ENCODE measurements around the gene PAX9. TPM values are rescaled to one million over a fixed set of nuclear protein-coding genes. Genes with fewer than 3 reads are reported as not detected.
A peak's percentile ranks its signal among the peaks of the same experiment; 100 is the strongest.

Gene PAX9
- total RNA-seq, 4 donors from 2014 or later = not detected

GRCh38 chr14:36657399-36658122, 4.1 kb upstream of the PAX9 start:
- ATAC-seq (no peak), DNase-seq (no peak)
- peak overlapping the region; percentile 22 to 48 (median 29) for H3K4me3 ChIP-seq
- TF ChIP-seq, protein P1, sequence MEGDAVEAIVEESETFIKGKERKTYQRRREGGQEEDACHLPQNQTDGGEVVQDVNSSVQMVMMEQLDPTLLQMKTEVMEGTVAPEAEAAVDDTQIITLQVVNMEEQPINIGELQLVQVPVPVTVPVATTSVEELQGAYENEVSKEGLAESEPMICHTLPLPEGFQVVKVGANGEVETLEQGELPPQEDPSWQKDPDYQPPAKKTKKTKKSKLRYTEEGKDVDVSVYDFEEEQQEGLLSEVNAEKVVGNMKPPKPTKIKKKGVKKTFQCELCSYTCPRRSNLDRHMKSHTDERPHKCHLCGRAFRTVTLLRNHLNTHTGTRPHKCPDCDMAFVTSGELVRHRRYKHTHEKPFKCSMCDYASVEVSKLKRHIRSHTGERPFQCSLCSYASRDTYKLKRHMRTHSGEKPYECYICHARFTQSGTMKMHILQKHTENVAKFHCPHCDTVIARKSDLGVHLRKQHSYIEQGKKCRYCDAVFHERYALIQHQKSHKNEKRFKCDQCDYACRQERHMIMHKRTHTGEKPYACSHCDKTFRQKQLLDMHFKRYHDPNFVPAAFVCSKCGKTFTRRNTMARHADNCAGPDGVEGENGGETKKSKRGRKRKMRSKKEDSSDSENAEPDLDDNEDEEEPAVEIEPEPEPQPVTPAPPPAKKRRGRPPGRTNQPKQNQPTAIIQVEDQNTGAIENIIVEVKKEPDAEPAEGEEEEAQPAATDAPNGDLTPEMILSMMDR (IDR thresholded peaks at IDR 0.05 in 4 of 5, conservative IDR thresholded peaks at IDR 0.05 in 1 of 5) = no peak
- no peak for TF ChIP-seq POLR2A (IDR thresholded peaks at IDR 0.05)
- no peaks in the 10 kb centered on the region for H3K36me3 ChIP-seq
- intact Hi-C loops (cut with DNase I; ENCODE audit: low total_unique reads) (loop anchor here (10.0 kb wide), 1 partner anchor 143 kb away; no protein-coding TSS in a partner anchor), in situ Hi-C loops (cut with MboI; ENCODE audit: low sequenced_read_pairs in 4 of 4) (loop anchor here in 3 of 4 donors (25.0 kb wide), 3 partner anchors 280 to 955 kb away; partner anchors contain the start of genes FOXA1 (in 1 of the 3) and TTC6 (in 1 of the 3))
- H3K27me3 ChIP-seq = peaks cover 96 to 100% (median 100%) of the 10 kb centered on the region in 3 donors
- H3K4me1 ChIP-seq = peaks cover 26 to 27% of the 10 kb centered on the region in 2 donors
- no peak overlapping the region for H3K27ac ChIP-seq
- no peaks in the 10 kb centered on the region for H3K9me3 ChIP-seq

GRCh38 chr14:36658123-36659009, 3.3 kb upstream of the PAX9 start:
- ATAC-seq = no peak
- no peaks in the 10 kb centered on the region for H3K36me3 ChIP-seq
- no peak for DNase-seq
- H3K27ac ChIP-seq = no peak overlapping the region
- H3K27me3 ChIP-seq = peaks cover 96 to 100% (median 100%) of the 10 kb centered on the region in 3 donors
- intact Hi-C loops (cut with DNase I; ENCODE audit: low total_unique reads) (loop anchor here (10.0 kb wide), 1 partner anchor 144 kb away; no protein-coding TSS in a partner anchor), in situ Hi-C loops (cut with MboI; ENCODE audit: low sequenced_read_pairs in 4 of 4) (loop anchor here in 3 of 4 donors (25.0 kb wide), 3 partner anchors 279 to 954 kb away; partner anchors contain the start of genes FOXA1 (in 1 of the 3) and TTC6 (in 1 of the 3))
- no peak for TF ChIP-seq POLR2A (IDR thresholded peaks at IDR 0.05)
- TF ChIP-seq, protein P1 (IDR thresholded peaks at IDR 0.05 in 4 of 5, conservative IDR thresholded peaks at IDR 0.05 in 1 of 5) = no peak
- H3K4me3 ChIP-seq = peak overlapping the region in 1 of 4 donors; percentile 48
- H3K4me1 ChIP-seq = peaks cover 29 to 34% of the 10 kb centered on the region in 2 donors
- H3K9me3 ChIP-seq = no peaks in the 10 kb centered on the region

- Histone ChIP-seq H3K27me3 (peaks cover 96 to 100% (median 100%) of the 10 kb centered on the region in 3 donors), H3K4me1 (peaks cover 33 to 42% of the 10 kb centered on the region in 2 donors)
- in situ Hi-C loops (cut with MboI; ENCODE audit: low sequenced_read_pairs in 4 of 4) = loop anchor here in 3 of 4 donors (25.0 kb wide), 3 partner anchors 278 to 953 kb away; partner anchors contain the start of genes FOXA1 (in 1 of the 3) and TTC6 (in 1 of the 3)
These were observed 2.4 kb upstream of the PAX9 start for GRCh38 chr14:36659010-36659821.

More at GRCh38 chr14:36659010-36659821, 2.4 kb upstream of the PAX9 start:
- Histone ChIP-seq H3K36me3 (no peaks in the 10 kb centered on the region), H3K4me3 (peak overlapping the region in 1 of 4 donors; percentile 26), H3K27ac (no peak overlapping the region), H3K9me3 (no peaks in the 10 kb centered on the region)
- no peak for DNase-seq
- TF ChIP-seq POLR2A (IDR thresholded peaks at IDR 0.05) = no peak
- TF ChIP-seq, protein P1 (IDR thresholded peaks at IDR 0.05 in 4 of 5, conservative IDR thresholded peaks at IDR 0.05 in 1 of 5) = no peak
- intact Hi-C loops (cut with DNase I; ENCODE audit: low total_unique reads) = loop anchor here (10.0 kb wide), 1 partner anchor 144 kb away; no protein-coding TSS in a partner anchor
- ATAC-seq = no peak

Data from gastrocnemius medialis (tissue), 4 donors.